ENCODE measurements around the gene RING1. TPM values are rescaled to one million over a fixed set of nuclear protein-coding genes. Genes with fewer than 3 reads are reported as not detected.

Gene RING1
- polyA plus RNA-seq, 1 of the 3 experiments (the other 2 are of a cell fraction): 61.3 TPM

- POLR2A ChIA-PET: no interaction called here
- CTCF ChIA-PET: no interaction called here
- no peak for DNase-seq
Observed at GRCh38 chr6:33252759-33253158, 44.5 kb downstream of the RING1 start.

GRCh38 chr6:33254591-33254990 is 46.3 kb downstream of the RING1 start:
- no peak overlapping the region for H3K27ac ChIP-seq (ENCODE audit: low read depth in 2 of 2, low read length in 1 of 2)
- H3K4me3 ChIP-seq (ENCODE audit: low read depth in 2 of 2, low read length in 1 of 2): no peak overlapping the region
- TF ChIP-seq CTCF (IDR thresholded peaks at IDR 0.05): no peak
- no peak for TF ChIP-seq MXI1 (IDR thresholded peaks at IDR 0.05; ENCODE audit: low read depth, low read length)
- TF ChIP-seq POLR2AphosphoS5 (IDR thresholded peaks at IDR 0.05; ENCODE audit: low read depth, low read length): no peak
- TF ChIP-seq, protein P1, sequence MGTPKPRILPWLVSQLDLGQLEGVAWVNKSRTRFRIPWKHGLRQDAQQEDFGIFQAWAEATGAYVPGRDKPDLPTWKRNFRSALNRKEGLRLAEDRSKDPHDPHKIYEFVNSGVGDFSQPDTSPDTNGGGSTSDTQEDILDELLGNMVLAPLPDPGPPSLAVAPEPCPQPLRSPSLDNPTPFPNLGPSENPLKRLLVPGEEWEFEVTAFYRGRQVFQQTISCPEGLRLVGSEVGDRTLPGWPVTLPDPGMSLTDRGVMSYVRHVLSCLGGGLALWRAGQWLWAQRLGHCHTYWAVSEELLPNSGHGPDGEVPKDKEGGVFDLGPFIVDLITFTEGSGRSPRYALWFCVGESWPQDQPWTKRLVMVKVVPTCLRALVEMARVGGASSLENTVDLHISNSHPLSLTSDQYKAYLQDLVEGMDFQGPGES (IDR thresholded peaks at IDR 0.05; ENCODE audit: low read depth, low read length): no peak
- TF ChIP-seq JUND (IDR thresholded peaks at IDR 0.05): no peak
- TF ChIP-seq FOXM1 (IDR thresholded peaks at IDR 0.05; ENCODE audit: low read depth): no peak
- TF ChIP-seq YY1 (IDR thresholded peaks at IDR 0.05; ENCODE audit: low read depth): no peak
- no peak for TF ChIP-seq ELF1 (IDR thresholded peaks at IDR 0.05)
- TF ChIP-seq MAX (IDR thresholded peaks at IDR 0.05; ENCODE audit: low read depth): no peak
- TF ChIP-seq TEAD4 (IDR thresholded peaks at IDR 0.05; ENCODE audit: borderline replicate concordance, insufficient read depth): no peak
- peaks cover 12 to 21% of the 10 kb centered on the region in 2 experiments; a peak in 3 of 4 replicates for H3K4me1 ChIP-seq (ENCODE audit: control insufficient read depth in 1 of 2, insufficient read depth in 2 of 2, low read depth in 1 of 2, low read length in 1 of 2)
- peaks cover 32% of the 10 kb centered on the region for H3F3A ChIP-seq (replicated peaks; ENCODE audit: insufficient read depth)
- H3K9me3 ChIP-seq: no peaks in the 10 kb centered on the region
- ChIA-PET CTCF (interaction anchor here (0.6 to 1.6 kb wide), 6 partner anchors 17 to 416 kb away, joined by 3 to 4 read pairs (median 3); partner anchors contain the start of genes RPS18, TAP2 and VPS52), POLR2A (interaction anchor here (0.6 to 1.5 kb wide), 2 partner anchors 17 to 44 kb away, joined by 3 read pairs; partner anchors contain the start of genes RPS18 and VPS52)
- peaks cover 10% of the 10 kb centered on the region; the same call in 1 of the 2 replicates for H3K79me2 ChIP-seq (ENCODE audit: insufficient read depth)
- WGBS (ENCODE audit: low lambda C conversion rate): 96% methylated on average over 4 of the region's 4 CpGs
- H4K20me1 ChIP-seq (ENCODE audit: insufficient read depth): no peaks in the 10 kb centered on the region
- H3K27me3 ChIP-seq (ENCODE audit: insufficient read depth): no peaks in the 10 kb centered on the region
- H3K4me2 ChIP-seq: no peak overlapping the region
- no peak overlapping the region for H3K9ac ChIP-seq
- H2AFZ ChIP-seq (ENCODE audit: low read depth): no peak overlapping the region
- no peak for DNase-seq
- peaks cover 7 to 33% of the 10 kb centered on the region in 2 experiments for H3K36me3 ChIP-seq (replicated peaks in 1 of 2; ENCODE audit: control insufficient read depth in 1 of 2, insufficient read depth in 2 of 2, low read length in 1 of 2)
- H3K9me2 ChIP-seq: no peaks in the 10 kb centered on the region

More at GRCh38 chr6:33252759-33253158, 44.5 kb downstream of the RING1 start:
- TF ChIP-seq, protein P2, sequence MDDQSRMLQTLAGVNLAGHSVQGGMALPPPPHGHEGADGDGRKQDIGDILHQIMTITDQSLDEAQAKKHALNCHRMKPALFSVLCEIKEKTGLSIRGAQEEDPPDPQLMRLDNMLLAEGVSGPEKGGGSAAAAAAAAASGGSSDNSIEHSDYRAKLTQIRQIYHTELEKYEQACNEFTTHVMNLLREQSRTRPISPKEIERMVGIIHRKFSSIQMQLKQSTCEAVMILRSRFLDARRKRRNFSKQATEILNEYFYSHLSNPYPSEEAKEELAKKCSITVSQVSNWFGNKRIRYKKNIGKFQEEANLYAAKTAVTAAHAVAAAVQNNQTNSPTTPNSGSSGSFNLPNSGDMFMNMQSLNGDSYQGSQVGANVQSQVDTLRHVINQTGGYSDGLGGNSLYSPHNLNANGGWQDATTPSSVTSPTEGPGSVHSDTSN (IDR thresholded peaks at IDR 0.05): peak; percentile 70
- TF ChIP-seq JUND (IDR thresholded peaks at IDR 0.05): 0 out of 2 replicates have a peak, but pooled peaks have one; percentile 8
- TF ChIP-seq RXRA (IDR thresholded peaks at IDR 0.05; ENCODE audit: borderline replicate concordance, low read depth): 0 out of 2 replicates have a peak, but pooled peaks have one; percentile 11
- TF ChIP-seq FOSL2 (IDR thresholded peaks at IDR 0.05; ENCODE audit: borderline replicate concordance, low read depth): peak; percentile 19; the same call in 1 of the 2 replicates
- TF ChIP-seq MEF2A (IDR thresholded peaks at IDR 0.05; ENCODE audit: borderline replicate concordance, low read depth): peak; percentile 27; the same call in 1 of the 2 replicates
- TF ChIP-seq, protein P3, sequence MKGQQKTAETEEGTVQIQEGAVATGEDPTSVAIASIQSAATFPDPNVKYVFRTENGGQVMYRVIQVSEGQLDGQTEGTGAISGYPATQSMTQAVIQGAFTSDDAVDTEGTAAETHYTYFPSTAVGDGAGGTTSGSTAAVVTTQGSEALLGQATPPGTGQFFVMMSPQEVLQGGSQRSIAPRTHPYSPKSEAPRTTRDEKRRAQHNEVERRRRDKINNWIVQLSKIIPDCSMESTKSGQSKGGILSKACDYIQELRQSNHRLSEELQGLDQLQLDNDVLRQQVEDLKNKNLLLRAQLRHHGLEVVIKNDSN (IDR thresholded peaks at IDR 0.05; ENCODE audit: borderline replicate concordance, low read depth): no peak
- Histone ChIP-seq H4K20me1 (ENCODE audit: insufficient read depth) (no peaks in the 10 kb centered on the region), H3F3A (replicated peaks; ENCODE audit: insufficient read depth) (peaks cover 41% of the 10 kb centered on the region), H3K4me3 (ENCODE audit: low read depth in 2 of 2, low read length in 1 of 2) (no peak overlapping the region), H3K4me1 (ENCODE audit: control insufficient read depth in 1 of 2, insufficient read depth in 2 of 2, low read depth in 1 of 2, low read length in 1 of 2) (peaks cover 21 to 30% of the 10 kb centered on the region in 2 experiments), H3K27ac (ENCODE audit: low read depth in 2 of 2, low read length in 1 of 2) (peak overlapping the region; percentile 12 to 96; a peak in 3 of 4 replicates), H3K79me2 (ENCODE audit: insufficient read depth) (peaks cover 10% of the 10 kb centered on the region; the same call in 1 of the 2 replicates), H3K4me2 (no peak overlapping the region), H3K36me3 (replicated peaks in 1 of 2; ENCODE audit: control insufficient read depth in 1 of 2, insufficient read depth in 2 of 2, low read length in 1 of 2) (peaks cover 6 to 25% of the 10 kb centered on the region in 2 experiments), H2AFZ (ENCODE audit: low read depth) (no peak overlapping the region), H3K9me3 (no peaks in the 10 kb centered on the region), H3K9ac (no peak overlapping the region; the same call in 1 of the 2 replicates), H3K27me3 (ENCODE audit: insufficient read depth) (no peaks in the 10 kb centered on the region), H3K9me2 (no peaks in the 10 kb centered on the region)

Measured in SK-N-SH (cell line).